Activated CD4-positive, alpha-beta T cell treated with anti-CD3 and anti-CD28 coated beads, Interleukin-2, amount 10 ng/mL, durations not matched to agents 24 days and 14 days (primary cell): ENCODE data around the gene WDR35. TPM values are rescaled to one million over a fixed set of nuclear protein-coding genes. Genes with fewer than 3 reads are reported as not detected.
"Not testable (repeated sequence)": the region's sequence is repeated elsewhere in the genome, so short reads cannot be mapped to it uniquely, and the experiment has no call there.

Experiments used
- DNase-seq: peaks from one replicate; pipeline ENCODE4 v3.0.0; 2022
- H3K27ac Mint-ChIP-seq: one replicate; pipeline ENCODE4 v1.8.0; 2022; ENCODE audit warnings: mild to moderate bottlenecking, mixed read lengths
- H3K27me3 Mint-ChIP-seq: one replicate; pipeline ENCODE4 v1.8.0; 2022; ENCODE audit warnings: mixed read lengths
- H3K36me3 Mint-ChIP-seq: one replicate; pipeline ENCODE4 v1.8.0; 2022; ENCODE audit warnings: low read depth, mild to moderate bottlenecking, mixed read lengths
- H3K4me1 Mint-ChIP-seq: one replicate; pipeline ENCODE4 v1.8.0; 2021; ENCODE audit warnings: mixed read lengths
- H3K4me3 Mint-ChIP-seq: one replicate; pipeline ENCODE4 v1.8.0; 2022; ENCODE audit warnings: mild to moderate bottlenecking, moderate library complexity, mixed read lengths
- H3K9me3 Mint-ChIP-seq: one replicate; pipeline ENCODE4 v1.8.0; 2021; ENCODE audit warnings: mixed read lengths
- intact Hi-C: fragments of 100-400 bp; cut with micrococcal nuclease; formaldehyde crosslinking; loops from one replicate; pipeline ENCODE4 v1.15.1; 2023
- total RNA-seq: library from RNA; stranded (reverse); gene quantifications from 2 replicates; pipeline ENCODE4 v1.2.3, GENCODE V29; 2022

The WDR35 gene
- total RNA-seq, 1 donor from 2014 or later, result 9.0 TPM

DNA sequence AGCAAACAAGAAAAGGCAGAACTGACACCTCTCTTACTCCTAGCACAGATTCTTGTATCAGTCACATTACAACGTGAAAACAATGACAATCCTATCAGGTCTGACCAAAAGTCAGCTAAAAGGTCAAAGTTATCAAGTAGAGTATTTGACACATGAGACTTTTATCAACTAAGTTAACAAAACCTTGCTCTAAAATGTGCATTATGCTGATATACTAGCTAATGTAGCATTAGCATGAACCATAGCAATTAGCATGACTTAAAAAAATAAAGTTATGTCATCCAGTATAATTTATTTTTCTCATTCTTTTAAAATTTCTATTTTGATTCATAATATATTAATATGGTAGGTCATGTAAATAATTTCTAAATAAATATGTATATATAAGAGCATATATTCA, 46.7 kb downstream of the WDR35 start:
- Mint-ChIP-seq H3K9me3 (no peaks in the 10 kb centered on the region), H3K27ac (no peak overlapping the region), H3K4me1 (no peaks in the 10 kb centered on the region), H3K4me3 (no peak overlapping the region), H3K27me3 (no peaks in the 10 kb centered on the region), H3K36me3 (peaks cover 2% of the 10 kb centered on the region)
- intact Hi-C loops, result no loop called here
- DNase-seq, result no peak

DNA sequence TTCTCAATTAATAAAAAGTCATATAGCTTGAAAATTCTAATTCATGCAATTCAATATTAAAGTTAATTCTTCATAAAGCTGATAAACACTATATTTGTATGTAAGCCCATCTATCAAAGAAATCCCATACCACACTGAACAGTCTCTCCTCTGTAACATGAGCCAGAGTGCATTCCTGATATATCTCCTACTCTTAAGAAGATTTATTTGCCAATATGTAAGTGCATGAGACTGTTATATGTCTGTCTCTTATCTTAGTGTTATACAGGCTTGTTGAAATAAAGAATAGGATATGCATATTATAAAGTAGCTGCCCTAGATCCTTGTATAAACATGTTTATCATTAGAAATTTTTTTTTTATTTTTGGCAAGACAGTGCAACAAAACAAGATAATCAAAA, 47.7 kb downstream of the WDR35 start:
- no peak overlapping the region for H3K4me3 Mint-ChIP-seq
- no peak for DNase-seq
- no peaks in the 10 kb centered on the region for H3K27me3 Mint-ChIP-seq
- intact Hi-C loops, result no loop called here
- H3K4me1 Mint-ChIP-seq, result no peaks in the 10 kb centered on the region
- no peaks in the 10 kb centered on the region for H3K36me3 Mint-ChIP-seq
- no peak overlapping the region for H3K27ac Mint-ChIP-seq
- no peaks in the 10 kb centered on the region for H3K9me3 Mint-ChIP-seq

DNA sequence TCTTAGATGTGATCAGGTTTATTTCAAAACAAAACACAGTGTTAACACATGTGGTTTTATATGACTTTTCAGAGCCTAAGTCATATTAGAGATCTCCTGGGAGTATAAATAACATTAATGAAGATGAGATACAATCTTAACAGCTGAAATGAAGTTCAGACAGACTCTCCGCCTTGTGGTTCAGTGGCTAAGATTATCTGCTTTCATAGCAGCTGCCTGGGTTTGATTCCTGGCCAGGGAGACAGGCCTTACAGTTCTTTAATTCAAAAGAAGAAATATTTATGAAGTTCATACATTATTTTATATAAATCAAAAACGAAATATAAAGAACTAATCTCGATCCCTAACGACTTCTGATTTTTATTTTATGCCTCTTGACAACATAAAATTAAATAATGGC, 52.9 kb downstream of the WDR35 start:
- intact Hi-C loops, result no loop called here
- no peaks in the 10 kb centered on the region for H3K27me3 Mint-ChIP-seq
- H3K9me3 Mint-ChIP-seq, result no peaks in the 10 kb centered on the region
- no peaks in the 10 kb centered on the region for H3K36me3 Mint-ChIP-seq
- no peaks in the 10 kb centered on the region for H3K4me1 Mint-ChIP-seq
- no peak overlapping the region for H3K4me3 Mint-ChIP-seq
- no peak overlapping the region for H3K27ac Mint-ChIP-seq
- no peak for DNase-seq

DNA sequence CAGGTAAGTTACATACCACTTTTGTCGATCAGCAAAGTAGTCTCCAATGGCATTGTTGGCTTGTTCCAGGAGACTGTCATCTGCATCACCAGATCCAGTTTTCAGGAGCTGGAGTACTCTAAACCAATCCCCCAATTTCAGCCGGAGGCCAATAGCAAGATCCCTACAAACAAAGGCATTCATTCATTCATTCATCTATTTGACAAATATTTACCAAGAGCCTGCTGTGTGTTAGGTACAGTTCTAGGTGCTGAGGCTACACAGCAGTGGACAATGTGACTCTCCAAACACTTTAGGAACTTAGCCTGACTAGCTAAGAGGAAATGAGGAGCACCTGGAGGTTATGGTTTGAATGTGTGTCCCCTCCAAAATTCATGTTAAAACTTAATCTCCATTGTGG, 53.7 kb downstream of the WDR35 start:
- Mint-ChIP-seq H3K9me3 (no peaks in the 10 kb centered on the region), H3K4me1 (no peaks in the 10 kb centered on the region), H3K4me3 (no peak overlapping the region), H3K36me3 (peaks cover under 1% of the 10 kb centered on the region), H3K27ac (no peak overlapping the region), H3K27me3 (no peaks in the 10 kb centered on the region)
- DNase-seq, result no peak
- intact Hi-C loops, result no loop called here

DNA sequence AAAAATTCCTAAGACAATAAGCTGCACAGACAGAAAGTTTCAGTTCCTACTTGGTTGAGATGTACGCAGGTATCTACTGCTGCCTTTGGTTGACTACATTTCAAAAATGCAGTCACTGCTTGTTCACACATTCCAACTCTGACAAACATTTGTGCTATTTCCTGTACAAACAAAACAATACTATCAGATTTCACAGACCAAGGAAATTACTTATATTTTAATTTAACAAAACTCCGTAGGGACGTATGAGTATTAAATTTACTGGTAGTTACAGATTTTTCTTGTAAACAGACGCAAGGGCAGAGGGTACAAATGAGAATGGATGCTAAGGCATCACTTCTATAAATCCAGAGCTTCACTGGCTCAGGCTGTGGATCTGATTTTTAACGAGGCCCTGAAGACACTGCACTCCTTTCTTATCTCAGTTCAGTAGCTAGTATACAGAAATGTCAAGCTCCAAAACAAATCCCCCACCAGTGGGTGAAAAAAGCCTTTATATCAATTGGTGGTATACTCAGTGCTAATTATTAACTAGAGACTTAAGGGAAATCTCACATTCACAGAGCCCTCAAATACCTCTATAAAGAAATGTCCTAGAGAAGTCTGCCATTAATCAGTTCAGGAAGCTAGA, 56.4 kb downstream of the WDR35 start:
- Mint-ChIP-seq H3K9me3 (peaks cover 3% of the 10 kb centered on the region), H3K4me3 (no peak overlapping the region), H3K4me1 (no peaks in the 10 kb centered on the region), H3K27me3 (no peaks in the 10 kb centered on the region), H3K27ac (no peak overlapping the region), H3K36me3 (peaks cover 18% of the 10 kb centered on the region)
- intact Hi-C loops, result no loop called here
- peak; percentile 31 for DNase-seq

DNA sequence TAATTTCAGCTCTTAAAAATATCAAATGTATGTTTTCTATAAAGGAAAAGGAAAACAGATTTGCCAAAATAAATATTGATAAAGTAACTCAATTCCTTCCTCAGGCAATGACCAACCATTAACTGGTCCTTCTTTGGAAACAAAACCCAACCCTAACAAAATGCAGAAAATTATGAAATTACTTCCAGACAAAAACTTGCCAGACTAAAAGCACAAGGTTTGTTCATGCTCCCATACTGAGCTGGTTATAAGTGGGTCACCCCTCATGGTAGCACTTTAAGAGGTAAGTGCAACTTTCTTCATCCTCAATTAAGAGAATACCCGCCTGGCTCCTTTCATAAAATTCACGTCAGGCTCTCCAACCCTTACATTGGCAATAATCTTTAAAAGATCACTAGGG, 57.0 kb downstream of the WDR35 start:
- peaks cover 3% of the 10 kb centered on the region for H3K9me3 Mint-ChIP-seq
- no peaks in the 10 kb centered on the region for H3K27me3 Mint-ChIP-seq
- no peaks in the 10 kb centered on the region for H3K4me1 Mint-ChIP-seq
- peak; percentile 1 for DNase-seq
- H3K4me3 Mint-ChIP-seq, result no peak overlapping the region
- H3K27ac Mint-ChIP-seq, result no peak overlapping the region
- peaks cover 21% of the 10 kb centered on the region for H3K36me3 Mint-ChIP-seq
- intact Hi-C loops, result no loop called here

DNA sequence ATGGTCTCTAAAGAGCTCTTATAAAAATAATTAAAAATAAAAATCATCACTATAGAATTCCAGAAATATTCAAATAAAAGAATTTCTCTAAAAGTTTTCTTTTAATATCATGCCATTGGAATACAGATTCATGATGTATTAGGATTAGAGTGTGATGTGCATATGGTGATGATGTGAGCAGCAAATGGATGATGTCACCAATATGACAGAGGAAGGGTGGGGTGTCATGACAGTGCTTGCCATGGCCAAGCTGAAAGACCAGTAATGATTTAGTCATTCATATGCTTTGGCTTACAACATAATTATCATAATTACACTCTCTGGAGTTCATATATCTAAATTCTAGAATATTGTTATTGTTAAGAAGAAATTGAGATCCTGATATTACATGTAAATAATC, 60.7 kb downstream of the WDR35 start:
- Mint-ChIP-seq H3K36me3 (peaks cover 43% of the 10 kb centered on the region), H3K9me3 (peaks cover 8% of the 10 kb centered on the region), H3K4me3 (no peak overlapping the region), H3K27me3 (no peaks in the 10 kb centered on the region), H3K27ac (no peak overlapping the region), H3K4me1 (no peaks in the 10 kb centered on the region)
- intact Hi-C loops, result no loop called here
- peak; percentile 2 for DNase-seq

DNA sequence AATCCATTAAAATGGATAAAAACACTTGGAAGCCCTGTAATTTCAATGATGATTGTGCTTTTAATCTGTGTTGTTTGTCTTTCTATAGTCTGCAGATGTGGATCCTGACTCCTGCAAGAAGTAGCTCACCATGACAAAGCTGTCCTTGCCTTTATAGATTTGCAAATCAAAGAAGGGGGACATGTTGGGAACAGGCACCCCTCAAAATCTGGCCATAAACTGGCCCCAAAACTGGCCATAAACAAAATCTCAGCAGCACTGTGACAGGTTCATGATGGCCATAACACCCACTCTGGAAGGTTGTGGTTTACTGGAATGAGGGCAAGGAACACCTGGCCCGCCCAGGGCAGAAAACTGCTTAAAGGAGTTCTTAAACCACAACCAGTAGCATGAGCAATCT, 62.1 kb downstream of the WDR35 start:
- peak; percentile 35 for DNase-seq
- peaks cover 43% of the 10 kb centered on the region for H3K36me3 Mint-ChIP-seq
- H3K9me3 Mint-ChIP-seq, intact Hi-C loops, H3K27me3 Mint-ChIP-seq, H3K27ac Mint-ChIP-seq, H3K4me1 Mint-ChIP-seq, H3K4me3 Mint-ChIP-seq: not testable (repeated sequence)

DNA sequence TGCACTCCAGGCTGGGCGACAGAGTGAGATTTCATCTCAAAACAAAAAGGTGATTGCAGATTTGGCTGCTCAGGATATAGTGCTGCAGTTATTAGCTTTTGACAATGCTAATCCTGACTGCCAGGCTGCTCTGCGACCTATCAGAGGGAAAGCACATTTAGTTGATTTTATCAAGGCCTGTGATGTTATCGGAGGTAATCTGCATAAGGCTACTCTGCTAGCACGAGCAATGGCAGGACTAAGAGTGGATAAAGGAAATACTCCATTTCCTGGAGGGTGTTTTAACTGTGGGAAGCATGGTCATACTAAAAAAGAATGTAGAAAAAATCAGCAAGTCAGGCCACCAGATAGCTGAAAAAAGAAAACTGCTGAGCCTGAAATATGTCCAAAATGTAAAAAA, 65.4 kb downstream of the WDR35 start:
- H3K4me3 Mint-ChIP-seq, H3K27ac Mint-ChIP-seq, H3K9me3 Mint-ChIP-seq, intact Hi-C loops, DNase-seq, H3K4me1 Mint-ChIP-seq, H3K27me3 Mint-ChIP-seq: not testable (repeated sequence)
- H3K36me3 Mint-ChIP-seq, result peaks cover 36% of the 10 kb centered on the region

DNA sequence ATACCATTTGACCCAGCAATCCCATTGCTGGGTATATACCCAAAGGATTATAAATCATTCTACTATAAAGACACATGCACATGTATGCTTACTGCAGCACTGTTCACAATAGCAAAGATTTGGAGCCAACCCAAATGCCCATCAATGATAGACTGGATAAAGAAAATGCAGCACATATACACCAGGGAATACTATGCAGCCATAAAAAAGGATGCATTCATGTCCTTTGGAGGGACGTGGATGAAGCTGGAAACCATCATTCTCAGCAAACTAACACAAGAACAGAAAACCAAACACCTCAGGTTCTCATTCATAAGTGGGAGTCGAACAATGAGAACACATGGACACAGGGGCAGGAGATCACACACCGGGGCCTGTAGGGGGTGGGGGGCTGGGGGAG, 67.7 kb downstream of the WDR35 start:
- H3K9me3 Mint-ChIP-seq, H3K27ac Mint-ChIP-seq, DNase-seq, H3K4me3 Mint-ChIP-seq, intact Hi-C loops, H3K27me3 Mint-ChIP-seq, H3K4me1 Mint-ChIP-seq: not testable (repeated sequence)
- H3K36me3 Mint-ChIP-seq, result peaks cover 16% of the 10 kb centered on the region

DNA sequence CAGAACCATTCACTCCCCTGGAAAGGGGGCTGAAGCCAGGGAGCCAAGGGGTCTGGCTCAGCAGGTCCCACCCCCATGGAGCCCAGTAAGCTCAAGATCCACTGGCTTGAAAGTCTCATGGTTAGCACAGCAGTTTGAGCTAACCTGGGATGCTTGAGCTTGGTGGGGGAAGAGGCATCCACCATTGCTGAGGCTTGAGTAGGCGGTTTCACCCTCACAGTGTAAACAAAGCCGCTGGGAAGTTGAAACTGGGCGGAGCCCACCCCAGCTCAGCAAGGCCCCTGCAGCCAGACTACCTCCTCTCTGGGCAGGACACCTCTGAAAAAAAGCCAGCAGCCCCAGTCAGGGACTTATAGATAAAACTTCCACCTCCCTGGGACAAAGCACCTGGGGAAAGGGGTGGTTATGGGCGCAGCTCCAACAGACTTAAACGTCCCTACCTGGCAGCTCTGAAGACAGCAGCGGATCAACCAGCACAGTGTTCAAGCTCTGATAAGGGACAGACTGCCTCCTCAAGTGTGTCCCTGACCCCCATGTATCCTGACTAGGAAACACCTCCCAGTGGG, 73.4 kb downstream of the WDR35 start:
- Mint-ChIP-seq H3K27ac (no peak overlapping the region), H3K9me3 (no peaks in the 10 kb centered on the region), H3K4me3 (no peak overlapping the region), H3K4me1 (no peaks in the 10 kb centered on the region), H3K27me3 (no peaks in the 10 kb centered on the region), H3K36me3 (no peaks in the 10 kb centered on the region)
- intact Hi-C loops, result no loop called here
- peak; percentile 27 for DNase-seq

DNA sequence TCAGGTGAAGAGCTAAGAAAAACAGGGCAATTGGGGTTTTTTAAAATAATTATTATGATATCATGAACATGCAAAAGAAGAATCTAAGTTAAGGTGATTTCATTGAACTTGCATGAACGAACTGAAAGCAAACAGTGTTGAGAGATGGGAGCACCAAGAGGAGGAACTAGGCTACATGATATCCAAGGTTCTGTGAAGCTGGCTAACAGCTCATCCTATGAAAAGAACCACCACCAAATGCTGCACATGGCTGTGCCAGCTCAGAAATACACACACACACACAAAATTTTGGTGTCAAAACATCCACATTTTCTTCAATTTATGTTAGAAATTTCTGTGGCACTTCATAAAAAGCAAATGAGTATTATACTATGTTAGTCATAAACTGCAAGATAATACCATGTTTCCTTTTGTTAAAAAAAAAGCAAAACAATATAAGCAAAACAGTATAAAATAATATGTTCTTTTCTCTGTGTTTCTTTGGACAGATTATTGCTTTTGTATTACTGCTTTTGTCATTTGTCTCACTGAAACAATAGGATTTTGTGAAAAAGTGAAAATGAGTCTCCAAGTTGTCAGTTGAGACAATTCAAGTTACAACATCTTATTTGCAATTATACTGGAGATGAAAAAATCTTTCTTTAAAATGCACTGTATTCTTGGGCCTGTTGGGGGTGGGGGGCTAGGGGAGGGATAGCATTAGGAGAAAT, 75.5 kb downstream of the WDR35 start:
- Mint-ChIP-seq H3K36me3 (no peaks in the 10 kb centered on the region), H3K27me3 (no peaks in the 10 kb centered on the region), H3K9me3 (no peaks in the 10 kb centered on the region), H3K4me3 (no peak overlapping the region), H3K27ac (no peak overlapping the region), H3K4me1 (no peaks in the 10 kb centered on the region)
- peak; percentile 24 for DNase-seq
- intact Hi-C loops, result no loop called here

DNA sequence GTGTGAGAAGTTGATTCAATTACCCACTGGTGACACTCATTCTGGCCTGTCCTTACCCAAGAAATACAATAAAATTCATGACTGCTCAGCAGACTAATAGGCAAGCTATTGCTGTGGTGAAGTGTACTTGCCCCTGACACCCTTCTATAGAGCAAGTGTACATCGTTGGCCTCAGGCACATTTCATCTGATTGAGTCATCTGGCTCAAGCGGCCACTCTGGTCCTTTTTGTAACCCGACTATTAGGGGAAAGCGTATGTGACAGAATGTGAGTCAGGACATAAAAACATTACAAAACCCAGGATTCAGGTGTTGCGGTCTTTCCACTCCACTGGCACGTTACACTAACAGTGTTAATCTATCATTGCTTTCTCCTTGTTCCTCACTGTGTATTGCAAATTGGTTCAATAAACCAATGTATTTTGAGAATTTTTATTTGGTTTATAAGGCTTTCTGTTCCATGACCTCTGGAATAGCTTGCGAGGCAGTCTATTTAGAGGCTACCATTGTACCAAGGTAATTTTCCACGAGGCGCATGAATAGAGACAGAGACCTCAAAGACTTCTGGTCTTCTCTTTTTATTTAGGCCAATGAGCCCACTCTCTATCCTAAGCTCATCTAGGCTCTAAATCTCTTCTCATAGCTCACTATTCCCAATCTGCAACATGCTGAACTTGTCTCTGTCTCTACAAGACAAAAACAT, 77.9 kb downstream of the WDR35 start:
- H3K9me3 Mint-ChIP-seq, result no peaks in the 10 kb centered on the region
- no peak overlapping the region for H3K4me3 Mint-ChIP-seq
- intact Hi-C loops, result no loop called here
- peak; percentile 34 for DNase-seq
- H3K27ac Mint-ChIP-seq, result no peak overlapping the region
- peaks cover 8% of the 10 kb centered on the region for H3K27me3 Mint-ChIP-seq
- H3K4me1 Mint-ChIP-seq, result no peaks in the 10 kb centered on the region
- H3K36me3 Mint-ChIP-seq, result no peaks in the 10 kb centered on the region

DNA sequence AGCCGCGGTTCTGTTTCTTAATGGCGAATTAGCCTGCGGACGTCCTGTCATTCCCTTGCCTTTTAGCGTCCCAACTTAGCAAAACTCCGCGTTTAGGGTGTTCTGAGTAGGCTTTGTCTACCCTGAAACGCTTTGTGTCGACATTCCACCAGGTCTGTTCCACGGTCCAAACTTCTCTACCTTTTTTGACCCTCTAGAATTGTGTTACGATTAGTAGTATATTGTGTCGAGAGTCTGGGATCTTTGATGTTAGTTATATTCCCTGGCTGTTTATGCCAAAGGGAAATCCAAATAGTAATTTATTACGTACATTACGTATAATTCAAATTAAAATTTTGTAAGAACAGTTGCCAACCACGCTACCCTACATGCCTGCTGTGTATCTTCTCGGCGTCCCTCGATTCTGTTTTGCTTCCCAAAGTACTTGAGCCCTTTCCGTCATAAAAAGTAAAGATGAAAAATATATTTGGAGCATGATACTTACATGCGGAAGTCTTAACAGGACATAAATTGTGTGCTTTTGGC, 87.6 kb downstream of the WDR35 start:
- Mint-ChIP-seq H3K9me3 (peaks cover 8% of the 10 kb centered on the region), H3K27ac (peak overlapping the region; percentile 91), H3K4me3 (peak overlapping the region; percentile 94), H3K36me3 (peaks cover 13% of the 10 kb centered on the region), H3K4me1 (peaks cover 34% of the 10 kb centered on the region), H3K27me3 (peaks cover 13% of the 10 kb centered on the region)
- intact Hi-C loops, result loop anchor here (1.0 to 10.0 kb wide), 6 partner anchors 33 to 915 kb away; partner anchors contain the start of genes PUM2, RHOB and WDR35
- no peak for DNase-seq
